Right forelimb (tissue), 1 donor: ENCODE results near the gene TCF7.
A peak's percentile ranks its signal among the peaks of the same experiment; 100 is the strongest.

Experiments
- DNase-seq: peaks from one replicate; pipeline ENCODE4 v3.0.0-alpha.2; 2018

TCF7 gene

GRCh38 chr5:134184155-134185135 is 70.0 kb downstream of the TCF7 start:
- DNase-seq, result peak; percentile 78

- DNase-seq, result no peak
Observed at GRCh38 chr5:134188092-134188491, 73.6 kb downstream of the TCF7 start.

- no peak for DNase-seq
Observed at GRCh38 chr5:134189031-134189430, 74.5 kb downstream of the TCF7 start.

- DNase-seq, result no peak
Observed at GRCh38 chr5:134195666-134196065, 81.2 kb downstream of the TCF7 start.
